ENCODE results near the gene ACOX1.

The ACOX1 gene

DNA sequence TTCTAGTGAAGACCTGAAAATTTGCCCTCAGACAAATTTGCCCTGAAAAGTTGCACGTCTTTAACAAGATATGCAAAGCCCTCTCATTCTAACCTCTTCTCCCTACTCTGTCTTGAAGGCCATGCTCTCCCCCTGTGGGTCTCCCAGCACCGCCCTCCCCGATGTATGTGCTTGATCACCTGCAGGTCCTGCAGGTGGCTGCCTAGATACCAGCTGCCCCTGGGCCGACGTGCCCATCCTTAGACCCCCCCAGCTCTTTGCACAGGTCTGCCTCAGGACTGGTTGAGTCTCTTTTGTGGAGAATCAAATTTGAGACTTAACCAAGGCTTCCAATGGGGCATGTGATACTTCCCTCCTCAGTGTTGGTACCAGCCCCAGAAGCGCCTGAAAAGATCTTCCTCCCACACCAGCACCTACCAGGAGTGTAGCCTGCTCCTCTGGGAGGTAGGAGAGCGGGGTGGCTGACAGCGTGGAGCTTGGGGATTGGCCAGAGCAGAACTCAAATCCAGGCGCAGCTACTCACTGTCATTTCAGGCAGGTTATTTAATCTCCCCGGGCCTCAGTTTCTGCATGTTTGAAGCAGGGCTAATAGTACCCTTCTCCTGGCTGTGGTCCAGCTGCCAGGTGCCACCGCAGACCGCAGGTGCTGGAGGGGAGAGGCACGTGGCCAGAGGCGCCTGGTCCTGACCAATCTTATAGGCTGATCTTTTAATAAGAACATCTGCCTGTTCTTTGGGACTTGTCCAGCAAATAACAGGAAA lies 69.7 kb downstream of the ACOX1 start:
- DNase-seq (ENCODE audit: low read depth), result no peak

DNA sequence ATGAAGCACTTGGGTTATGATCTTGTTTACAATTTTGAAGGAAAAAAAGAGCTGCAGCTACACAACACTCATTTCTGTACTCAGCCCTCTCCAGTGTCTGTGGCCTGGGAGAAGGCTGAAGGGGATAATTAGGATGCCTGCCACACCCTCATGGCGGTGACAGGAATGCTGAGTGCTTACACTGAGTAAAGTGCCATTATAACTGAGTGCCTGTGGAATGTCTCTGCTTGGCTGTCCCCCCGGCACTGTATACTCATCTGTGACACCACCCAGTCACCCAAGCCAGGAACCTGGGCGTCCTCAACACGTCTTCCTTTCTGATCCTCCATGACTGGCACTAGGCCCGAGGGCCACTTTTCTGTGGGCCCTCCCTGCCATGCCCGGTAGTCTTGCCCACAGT lies 70.8 kb downstream of the ACOX1 start:
- DNase-seq (ENCODE audit: low read depth), result no peak

DNA sequence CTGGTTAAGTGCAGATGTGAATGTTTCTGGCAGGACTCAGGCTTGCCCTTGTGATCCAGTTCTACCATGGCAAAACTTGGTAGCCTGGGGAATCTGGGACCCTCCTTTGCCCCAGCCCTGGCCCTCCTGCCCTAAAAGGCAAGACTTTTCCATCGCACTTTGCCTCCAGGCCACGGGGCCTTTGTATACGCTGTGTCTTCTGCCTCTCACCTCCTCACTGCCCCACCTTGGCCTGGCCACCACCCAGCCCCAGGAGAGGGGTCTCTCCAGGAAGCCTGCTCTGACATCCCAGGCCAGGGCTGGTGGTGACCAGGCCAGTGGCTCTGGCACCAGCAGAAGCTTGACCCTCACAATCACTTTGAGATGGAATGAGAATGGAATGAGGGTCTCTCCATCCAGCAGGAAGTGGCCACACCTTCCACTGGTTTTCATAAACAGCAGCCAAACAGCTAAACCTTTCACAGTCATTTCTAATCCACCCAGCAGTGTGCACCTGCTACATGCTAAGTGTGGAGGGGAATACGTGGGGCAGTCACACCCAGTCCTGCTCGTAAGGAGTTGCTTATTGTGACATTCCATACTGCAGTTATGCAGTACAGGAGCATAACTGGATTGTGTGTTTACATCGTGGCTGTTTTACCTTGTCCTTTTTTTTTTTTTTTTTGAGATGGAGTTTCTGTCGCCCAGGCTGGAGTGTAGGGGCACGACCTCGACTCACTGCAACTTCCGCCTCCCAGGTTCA lies 72.7 kb downstream of the ACOX1 start:
- DNase-seq (ENCODE audit: low read depth), result no peak

GRCh38 chr17:75904749-75905521 lies 74.0 kb downstream of the ACOX1 start, which contains the start of gene MRPL38:
Gene MRPL38 (minus strand): TSS chr17:75904884. CDS start chr17:75904875, 9 bp downstream.
- DNase-seq (ENCODE audit: low read depth), result peak; percentile 62

- no peak for DNase-seq (ENCODE audit: low read depth)
These were observed 76.6 kb downstream of the ACOX1 start for GRCh38 chr17:75902406-75902805.

GRCh38 chr17:75901727-75902126 lies 77.2 kb downstream of the ACOX1 start:
- DNase-seq (ENCODE audit: low read depth), result no peak

- no peak for DNase-seq (ENCODE audit: low read depth)
These were observed 78.1 kb downstream of the ACOX1 start for GRCh38 chr17:75900691-75901533.

DNA sequence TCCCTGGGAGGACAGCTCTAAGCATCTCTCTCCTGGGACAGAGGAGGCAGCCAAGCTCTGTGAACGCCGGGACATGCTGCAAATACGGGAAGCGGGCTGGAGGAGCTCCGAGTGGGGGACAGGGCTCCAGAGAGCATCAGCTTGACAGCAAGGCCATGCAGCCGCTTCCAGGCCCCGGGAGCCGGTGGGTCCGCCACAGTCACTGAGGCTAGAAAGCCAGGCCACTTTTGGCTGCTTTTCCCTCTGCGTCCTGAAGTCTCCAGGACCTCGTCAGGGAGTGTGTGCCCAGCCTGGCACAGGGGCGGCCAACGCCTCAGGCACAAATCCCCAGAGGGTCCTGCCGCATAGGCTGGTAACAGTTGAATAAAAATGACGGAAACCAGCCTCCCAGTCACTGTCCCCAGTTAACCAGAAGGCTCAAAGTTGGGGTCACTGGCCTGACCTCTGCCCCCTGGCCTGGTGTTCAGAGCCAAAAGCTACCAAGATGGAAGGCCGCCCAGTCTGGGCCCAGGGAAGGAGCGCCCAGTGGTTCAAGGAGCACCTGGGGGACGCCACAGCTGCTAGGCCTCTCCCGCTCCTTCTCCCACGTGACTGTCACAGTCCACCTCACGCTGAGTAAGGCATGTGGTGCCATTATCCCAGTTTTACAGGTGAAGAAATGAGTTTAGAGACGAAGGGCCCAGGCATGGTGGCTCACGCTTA lies 79.0 kb downstream of the ACOX1 start:
- no peak for DNase-seq (ENCODE audit: low read depth)

- DNase-seq (ENCODE audit: low read depth), result no peak
These were observed 79.6 kb downstream of the ACOX1 start for GRCh38 chr17:75899353-75899752.

GRCh38 chr17:75898791-75899190 lies 80.2 kb downstream of the ACOX1 start:
- DNase-seq (ENCODE audit: low read depth), result no peak

DNA sequence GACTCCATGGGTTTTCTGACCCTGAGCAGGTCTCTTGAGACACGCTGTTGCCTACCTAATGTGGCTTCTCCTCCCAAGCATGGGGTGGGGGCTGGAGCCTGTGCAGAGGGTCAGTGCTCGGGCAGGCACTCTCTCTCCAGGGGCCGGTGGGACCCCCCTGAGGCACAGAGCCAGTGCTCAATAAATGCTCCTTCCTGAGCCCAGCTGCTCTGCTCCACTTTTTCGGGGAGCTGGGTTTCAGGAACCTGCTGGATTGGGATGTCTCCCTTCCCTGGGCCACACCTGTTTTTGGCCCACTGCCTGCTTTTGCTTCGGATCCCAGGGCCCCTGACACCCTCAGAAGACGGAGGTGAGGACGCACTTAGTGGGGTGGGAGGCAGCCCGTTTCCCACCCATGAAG lies 80.9 kb downstream of the ACOX1 start:
- DNase-seq (ENCODE audit: low read depth), result no peak

DNA sequence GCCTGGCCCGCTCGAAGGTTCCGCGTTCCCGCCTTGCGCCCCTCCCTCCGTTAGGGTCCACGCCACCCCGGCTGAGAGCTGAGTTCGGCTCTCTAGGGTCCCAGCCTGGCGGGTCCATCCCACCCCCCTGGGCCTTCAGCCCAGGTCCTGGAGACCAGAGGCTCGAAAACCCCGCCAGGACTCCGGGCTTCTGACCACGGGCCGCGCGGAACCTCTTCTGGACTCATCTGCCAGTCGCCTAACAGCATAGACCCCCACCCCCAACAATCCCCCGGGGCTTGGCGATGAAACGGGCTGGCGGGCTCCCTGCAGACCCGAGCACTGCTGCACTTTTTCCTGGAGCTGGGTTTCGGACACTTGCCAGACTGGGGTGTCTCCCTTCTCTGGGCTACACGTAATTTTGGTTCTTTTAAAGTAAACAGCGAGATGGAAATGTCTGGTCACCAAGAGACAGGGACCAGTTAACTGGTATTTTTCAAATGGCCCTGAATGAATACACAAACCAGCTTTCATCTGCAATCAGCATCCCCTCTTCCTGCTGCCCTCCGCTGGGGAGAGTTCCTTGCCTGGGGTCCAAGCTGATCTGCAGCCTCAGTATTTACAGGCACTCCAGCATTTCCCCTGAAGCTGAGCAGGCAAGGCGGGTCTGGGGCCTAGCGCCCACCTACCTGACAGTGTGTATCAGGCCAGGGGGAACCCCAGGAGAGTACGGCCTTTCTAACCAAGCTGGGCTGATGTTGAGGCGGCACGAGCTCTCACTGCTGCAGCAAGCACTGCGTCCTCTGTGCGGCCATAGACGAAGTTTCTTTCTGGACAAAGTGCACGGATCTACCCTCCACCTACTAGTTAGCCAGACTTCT lies 81.6 kb downstream of the ACOX1 start:
- no peak for DNase-seq (ENCODE audit: low read depth)

- no peak for DNase-seq (ENCODE audit: low read depth)
These were observed 82.4 kb downstream of the ACOX1 start, which contains the start of gene TRIM65 for GRCh38 chr17:75896415-75897159. Gene TRIM65 (minus strand): TSS chr17:75896951. CDS start chr17:75896937, 14 bp downstream.

GRCh38 chr17:75895370-75896155 lies 83.4 kb downstream of the ACOX1 start:
- DNase-seq (ENCODE audit: low read depth), result no peak

DNA sequence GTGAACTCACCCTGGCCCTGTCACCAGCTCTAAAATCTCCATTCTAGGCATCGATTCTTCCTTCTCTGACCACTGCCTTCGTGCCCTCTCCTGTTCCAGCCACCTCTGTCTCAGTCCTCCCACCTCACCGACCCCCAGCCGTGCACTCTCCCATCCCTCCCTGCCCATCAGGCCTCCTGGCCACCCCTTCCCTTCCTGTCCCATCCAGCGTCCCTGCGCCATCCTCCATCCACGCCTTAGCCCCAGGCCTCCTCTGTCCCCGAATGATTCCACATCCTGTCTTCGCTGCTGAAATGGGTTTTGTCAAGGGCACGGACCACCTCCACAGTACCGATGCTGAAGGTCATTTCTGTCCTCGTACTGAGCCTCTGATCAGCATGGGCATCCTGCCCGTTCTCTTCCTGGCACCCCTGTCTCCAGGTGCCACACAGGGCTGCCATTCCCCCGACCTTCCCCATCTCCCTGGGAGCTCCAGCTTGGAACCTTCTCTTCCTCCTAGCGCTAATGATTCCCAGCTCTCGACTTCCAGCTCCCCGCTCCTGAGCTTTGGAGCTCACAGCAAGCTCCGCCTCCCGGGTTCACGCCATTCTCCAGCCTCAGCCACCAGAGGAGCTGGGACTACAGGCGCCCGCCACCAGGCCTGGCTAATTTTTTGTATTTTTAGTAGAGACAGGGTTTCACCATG lies 84.8 kb downstream of the ACOX1 start:
- DNase-seq (ENCODE audit: low read depth), result no peak

DNA sequence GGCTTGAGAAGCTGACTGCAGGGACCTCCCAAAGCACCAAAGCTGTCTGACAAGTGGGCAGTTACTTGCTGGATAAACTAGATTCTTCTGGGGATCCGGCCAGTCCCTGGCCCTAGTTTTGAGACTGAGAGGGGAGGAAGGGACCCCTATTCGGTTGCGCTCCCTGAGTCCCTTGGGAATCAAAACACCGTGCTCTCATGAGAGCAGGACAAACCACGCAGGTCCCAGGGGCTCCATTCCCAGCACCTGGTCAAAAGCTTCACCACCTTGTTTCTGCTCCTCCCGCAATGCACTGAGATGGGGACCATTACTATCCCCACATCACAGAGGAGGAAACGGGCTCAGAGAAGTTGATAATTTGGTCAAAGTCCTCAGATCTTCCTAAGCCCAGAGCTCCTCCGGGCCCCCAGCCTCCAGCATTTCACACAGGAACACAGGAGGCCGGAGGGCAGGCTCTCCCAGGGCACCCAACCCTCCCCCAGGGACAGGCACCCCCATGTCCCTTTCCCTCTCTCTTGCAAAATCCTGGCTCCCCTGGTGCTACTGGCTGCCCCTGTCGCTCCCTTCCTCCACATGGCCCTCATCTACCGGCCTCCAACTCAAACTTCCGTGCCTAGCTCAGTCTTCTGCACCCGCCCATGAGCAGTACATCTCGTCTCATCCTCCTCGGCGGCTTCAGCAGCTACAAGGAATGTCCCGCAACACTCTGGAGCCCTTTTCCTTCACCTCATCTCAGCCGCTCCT lies 85.5 kb downstream of the ACOX1 start:
- DNase-seq (ENCODE audit: low read depth), result no peak

GRCh38 chr17:75892556-75893224 lies 86.3 kb downstream of the ACOX1 start:
- DNase-seq (ENCODE audit: low read depth), result no peak
